GM12873 (cell line): ENCODE results near the gene MX1.

Experiments
- TF ChIP-seq, protein P1 (sequence below): IDR thresholded peaks from 2 replicates; pipeline ENCODE4 v1.5.1; 2012; ENCODE audit warnings: low read depth, mild to moderate bottlenecking, moderate library complexity, low read length, control low read depth; ENCODE audit not compliant: insufficient read depth; ENCODE audit errors: missing control alignments

The MX1 gene, protein sequence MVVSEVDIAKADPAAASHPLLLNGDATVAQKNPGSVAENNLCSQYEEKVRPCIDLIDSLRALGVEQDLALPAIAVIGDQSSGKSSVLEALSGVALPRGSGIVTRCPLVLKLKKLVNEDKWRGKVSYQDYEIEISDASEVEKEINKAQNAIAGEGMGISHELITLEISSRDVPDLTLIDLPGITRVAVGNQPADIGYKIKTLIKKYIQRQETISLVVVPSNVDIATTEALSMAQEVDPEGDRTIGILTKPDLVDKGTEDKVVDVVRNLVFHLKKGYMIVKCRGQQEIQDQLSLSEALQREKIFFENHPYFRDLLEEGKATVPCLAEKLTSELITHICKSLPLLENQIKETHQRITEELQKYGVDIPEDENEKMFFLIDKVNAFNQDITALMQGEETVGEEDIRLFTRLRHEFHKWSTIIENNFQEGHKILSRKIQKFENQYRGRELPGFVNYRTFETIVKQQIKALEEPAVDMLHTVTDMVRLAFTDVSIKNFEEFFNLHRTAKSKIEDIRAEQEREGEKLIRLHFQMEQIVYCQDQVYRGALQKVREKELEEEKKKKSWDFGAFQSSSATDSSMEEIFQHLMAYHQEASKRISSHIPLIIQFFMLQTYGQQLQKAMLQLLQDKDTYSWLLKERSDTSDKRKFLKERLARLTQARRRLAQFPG

DNA sequence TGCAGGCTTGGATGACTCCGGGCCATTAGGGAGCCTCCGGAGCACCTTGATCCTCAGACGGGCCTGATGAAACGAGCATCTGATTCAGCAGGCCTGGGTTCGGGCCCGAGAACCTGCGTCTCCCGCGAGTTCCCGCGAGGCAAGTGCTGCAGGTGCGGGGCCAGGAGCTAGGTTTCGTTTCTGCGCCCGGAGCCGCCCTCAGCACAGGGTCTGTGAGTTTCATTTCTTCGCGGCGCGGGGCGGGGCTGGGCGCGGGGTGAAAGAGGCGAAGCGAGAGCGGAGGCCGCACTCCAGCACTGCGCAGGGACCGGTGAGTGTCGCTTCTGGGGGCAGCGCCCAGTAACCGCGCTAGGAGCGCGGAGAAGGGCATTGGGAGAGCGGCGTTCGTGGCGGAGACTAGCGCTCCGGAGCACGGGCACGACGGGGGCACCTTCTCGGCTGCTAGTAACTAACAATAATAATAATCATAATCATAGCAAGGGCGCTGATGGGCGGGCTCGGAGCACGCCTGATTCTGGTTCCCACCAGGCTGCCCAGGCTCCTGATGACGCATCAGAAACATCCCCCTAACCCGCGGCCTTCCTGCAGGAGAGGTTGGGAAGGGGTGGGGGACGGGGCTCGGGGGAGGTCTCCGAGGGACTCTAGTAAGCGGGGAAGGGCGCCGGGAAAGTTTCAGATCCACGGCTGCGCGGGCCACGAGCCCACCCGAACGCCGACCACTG, at the start of gene MX1:
Gene MX1 (plus strand): TSS at position 286 of the 722 bp plus-strand sequence. CDS start 5,832 bp downstream, outside the sequence.
- TF ChIP-seq, protein P1, sequence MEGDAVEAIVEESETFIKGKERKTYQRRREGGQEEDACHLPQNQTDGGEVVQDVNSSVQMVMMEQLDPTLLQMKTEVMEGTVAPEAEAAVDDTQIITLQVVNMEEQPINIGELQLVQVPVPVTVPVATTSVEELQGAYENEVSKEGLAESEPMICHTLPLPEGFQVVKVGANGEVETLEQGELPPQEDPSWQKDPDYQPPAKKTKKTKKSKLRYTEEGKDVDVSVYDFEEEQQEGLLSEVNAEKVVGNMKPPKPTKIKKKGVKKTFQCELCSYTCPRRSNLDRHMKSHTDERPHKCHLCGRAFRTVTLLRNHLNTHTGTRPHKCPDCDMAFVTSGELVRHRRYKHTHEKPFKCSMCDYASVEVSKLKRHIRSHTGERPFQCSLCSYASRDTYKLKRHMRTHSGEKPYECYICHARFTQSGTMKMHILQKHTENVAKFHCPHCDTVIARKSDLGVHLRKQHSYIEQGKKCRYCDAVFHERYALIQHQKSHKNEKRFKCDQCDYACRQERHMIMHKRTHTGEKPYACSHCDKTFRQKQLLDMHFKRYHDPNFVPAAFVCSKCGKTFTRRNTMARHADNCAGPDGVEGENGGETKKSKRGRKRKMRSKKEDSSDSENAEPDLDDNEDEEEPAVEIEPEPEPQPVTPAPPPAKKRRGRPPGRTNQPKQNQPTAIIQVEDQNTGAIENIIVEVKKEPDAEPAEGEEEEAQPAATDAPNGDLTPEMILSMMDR: no peak

DNA sequence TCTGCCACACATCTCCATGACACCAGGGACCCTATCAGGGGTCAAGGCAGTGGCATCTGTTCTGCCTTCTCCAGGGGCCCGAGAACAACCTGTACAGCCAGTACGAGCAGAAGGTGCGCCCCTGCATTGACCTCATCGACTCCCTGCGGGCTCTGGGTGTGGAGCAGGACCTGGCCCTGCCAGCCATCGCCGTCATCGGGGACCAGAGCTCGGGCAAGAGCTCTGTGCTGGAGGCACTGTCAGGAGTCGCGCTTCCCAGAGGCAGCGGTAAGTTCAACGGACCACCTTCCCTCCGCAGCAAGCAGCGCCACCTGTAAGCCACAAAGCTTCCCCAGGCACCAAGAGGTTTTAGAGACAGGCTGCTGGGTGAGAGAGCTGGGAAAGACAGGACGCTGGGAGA, 48.3 kb upstream of the MX1 start:
- TF ChIP-seq, protein P1: no peak

DNA sequence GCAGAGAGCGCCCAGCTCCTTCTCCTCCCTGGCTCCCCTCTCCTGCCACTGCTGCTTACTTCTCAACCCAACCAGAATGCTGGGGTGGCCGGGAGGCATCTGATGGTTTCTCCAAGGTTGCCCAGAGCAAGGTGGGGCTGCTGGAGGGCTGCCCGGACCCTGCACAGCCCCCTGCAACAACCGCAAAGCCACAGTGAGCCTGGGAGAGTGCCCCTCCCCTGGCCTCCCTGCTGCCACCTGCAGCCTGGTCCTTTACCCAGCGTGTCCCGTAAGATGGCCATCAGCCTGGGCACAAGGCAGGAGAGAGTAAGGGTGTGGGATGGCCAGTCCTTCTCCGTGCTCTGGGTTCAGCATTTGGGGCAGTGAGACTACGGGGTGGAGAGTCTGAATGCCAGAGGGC, 47.2 kb upstream of the MX1 start:
- TF ChIP-seq, protein P1: no peak

DNA sequence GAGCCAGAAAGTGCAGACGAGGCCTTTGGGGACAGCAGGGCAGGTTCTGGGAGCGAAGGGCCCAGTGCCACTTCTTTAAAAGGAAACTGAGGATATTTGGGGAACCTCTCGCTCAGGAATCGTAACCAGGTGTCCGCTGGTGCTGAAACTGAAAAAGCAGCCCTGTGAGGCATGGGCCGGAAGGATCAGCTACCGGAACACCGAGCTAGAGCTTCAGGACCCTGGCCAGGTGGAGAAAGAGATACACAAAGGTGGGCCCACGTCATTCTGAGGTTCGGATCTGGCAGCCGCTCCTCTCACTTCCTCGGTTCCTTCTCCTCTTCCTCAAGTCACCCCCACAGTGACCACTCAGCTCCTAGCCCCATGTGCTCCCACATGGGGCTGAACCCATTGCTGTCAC, 46.1 kb upstream of the MX1 start:
- TF ChIP-seq, protein P1: no peak

DNA sequence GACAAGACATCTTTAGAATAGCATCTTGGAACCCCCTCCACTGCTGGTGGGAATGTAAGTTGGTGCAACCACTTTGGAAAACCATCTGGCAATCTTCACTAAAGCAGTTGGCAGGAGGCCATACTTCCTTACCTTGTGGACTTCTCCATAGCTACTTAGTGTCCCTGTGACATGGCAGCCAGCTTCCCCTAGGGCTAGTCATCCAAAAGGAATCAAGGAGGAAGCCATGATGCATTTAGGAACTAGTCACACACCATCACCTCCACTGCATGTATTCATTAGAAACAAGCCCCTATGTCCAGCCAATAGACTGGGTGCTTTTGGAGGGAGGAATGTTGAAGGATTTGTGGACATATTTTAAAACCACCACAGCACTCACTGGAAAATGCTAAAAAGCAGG, 44.3 kb upstream of the MX1 start:
- TF ChIP-seq, protein P1: no peak

DNA sequence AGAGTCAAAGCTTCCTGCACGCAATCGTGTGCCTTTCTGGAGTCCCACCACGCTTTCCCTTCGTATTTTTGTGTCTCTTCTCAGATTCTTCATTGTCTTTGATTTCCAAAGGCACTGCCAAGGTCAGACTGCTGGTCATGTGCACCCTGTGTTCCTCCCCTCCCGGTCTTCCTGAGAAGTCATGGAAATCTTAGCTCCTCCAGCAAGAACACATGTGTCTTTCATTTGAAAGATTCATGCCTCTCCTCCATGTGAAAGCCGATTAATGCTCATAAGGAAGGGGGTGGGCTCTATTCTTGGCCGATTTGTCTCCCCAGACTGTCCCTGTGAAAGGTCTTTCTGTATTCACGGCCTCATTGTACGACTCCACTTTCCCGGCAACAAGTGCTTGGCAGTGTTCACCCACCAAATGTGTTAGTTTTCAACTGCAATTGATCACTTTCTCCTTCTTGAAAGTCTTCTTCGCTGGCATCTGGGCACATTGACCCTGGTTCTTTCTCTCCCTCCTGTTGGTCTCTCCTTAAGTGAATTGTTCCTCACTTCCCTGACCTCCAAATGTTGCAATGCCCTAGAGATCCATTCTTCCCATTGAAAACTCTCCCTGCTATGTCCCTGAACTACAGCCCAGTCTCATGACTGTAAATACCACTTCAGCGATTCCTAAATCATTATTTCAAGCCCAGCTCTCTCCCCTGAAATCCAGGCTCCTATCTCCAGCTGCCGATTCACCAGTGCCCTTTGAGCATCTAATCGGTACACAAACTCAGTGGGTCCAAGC, 38.8 kb upstream of the MX1 start:
- TF ChIP-seq, protein P1: no peak
